ENCODE results near the gene KDELR3.

The KDELR3 gene

DNA sequence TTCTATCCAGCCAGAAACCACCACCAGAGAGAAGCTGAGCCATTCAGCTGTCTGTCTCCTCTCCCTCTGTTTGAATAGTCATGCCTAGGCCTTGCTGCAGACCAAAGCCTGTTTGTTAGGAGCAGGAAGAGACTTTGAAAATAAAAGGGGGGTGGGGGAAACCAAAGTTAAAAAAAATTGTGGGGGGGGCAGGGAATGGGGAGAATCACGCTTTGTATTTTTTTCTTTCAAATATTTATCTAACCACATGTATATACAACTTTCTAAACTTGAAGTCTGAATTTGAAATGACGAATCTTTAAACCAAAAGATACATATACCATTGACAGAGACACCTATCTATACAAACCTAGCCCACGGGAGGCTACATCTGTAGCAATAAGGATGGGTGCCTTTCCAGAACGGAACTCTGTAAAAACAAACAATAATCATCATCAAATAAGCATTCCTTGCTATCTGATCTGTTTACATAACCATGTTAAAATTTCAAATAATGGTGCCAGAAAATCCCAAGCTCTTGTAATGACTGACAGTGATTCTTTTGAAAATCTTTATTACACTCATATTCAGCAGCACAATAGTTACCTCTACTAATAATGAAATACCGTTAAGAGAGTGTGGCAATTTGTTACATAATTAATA is 23.9 kb downstream of the KDELR3 start:
- TF ChIP-seq RAD21 (IDR thresholded peaks at IDR 0.05; ENCODE audit: low read depth) (no peak), TCF12 (IDR thresholded peaks at IDR 0.05; ENCODE audit: low read depth) (no peak), FOXM1 (IDR thresholded peaks at IDR 0.05; ENCODE audit: borderline replicate concordance, low read depth) (no peak), CEBPB (IDR thresholded peaks at IDR 0.05) (no peak)
- TF ChIP-seq, protein P1, sequence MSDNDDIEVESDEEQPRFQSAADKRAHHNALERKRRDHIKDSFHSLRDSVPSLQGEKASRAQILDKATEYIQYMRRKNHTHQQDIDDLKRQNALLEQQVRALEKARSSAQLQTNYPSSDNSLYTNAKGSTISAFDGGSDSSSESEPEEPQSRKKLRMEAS (IDR thresholded peaks at IDR 0.05) = no peak

- TF ChIP-seq EGR1 (IDR thresholded peaks at IDR 0.05) (no peak), TEAD4 (IDR thresholded peaks at IDR 0.05) (no peak), TAF1 (IDR thresholded peaks at IDR 0.05; ENCODE audit: low read depth) (no peak), EP300 (IDR thresholded peaks at IDR 0.05; ENCODE audit: borderline replicate concordance) (no peak), RAD21 (IDR thresholded peaks at IDR 0.05; ENCODE audit: low read depth) (no peak), CEBPB (IDR thresholded peaks at IDR 0.05) (no peak), NFIC (IDR thresholded peaks at IDR 0.05) (no peak), ZBTB7A (IDR thresholded peaks at IDR 0.05; ENCODE audit: low read depth) (no peak), CREB1 (IDR thresholded peaks at IDR 0.05; ENCODE audit: low read depth) (no peak), TCF12 (IDR thresholded peaks at IDR 0.05; ENCODE audit: low read depth) (no peak), YY1 (IDR thresholded peaks at IDR 0.05; ENCODE audit: low read depth) (no peak), FOXM1 (IDR thresholded peaks at IDR 0.05; ENCODE audit: borderline replicate concordance, low read depth) (no peak)
- TF ChIP-seq, protein P1 (IDR thresholded peaks at IDR 0.05) = no peak
- TF ChIP-seq, protein P2, sequence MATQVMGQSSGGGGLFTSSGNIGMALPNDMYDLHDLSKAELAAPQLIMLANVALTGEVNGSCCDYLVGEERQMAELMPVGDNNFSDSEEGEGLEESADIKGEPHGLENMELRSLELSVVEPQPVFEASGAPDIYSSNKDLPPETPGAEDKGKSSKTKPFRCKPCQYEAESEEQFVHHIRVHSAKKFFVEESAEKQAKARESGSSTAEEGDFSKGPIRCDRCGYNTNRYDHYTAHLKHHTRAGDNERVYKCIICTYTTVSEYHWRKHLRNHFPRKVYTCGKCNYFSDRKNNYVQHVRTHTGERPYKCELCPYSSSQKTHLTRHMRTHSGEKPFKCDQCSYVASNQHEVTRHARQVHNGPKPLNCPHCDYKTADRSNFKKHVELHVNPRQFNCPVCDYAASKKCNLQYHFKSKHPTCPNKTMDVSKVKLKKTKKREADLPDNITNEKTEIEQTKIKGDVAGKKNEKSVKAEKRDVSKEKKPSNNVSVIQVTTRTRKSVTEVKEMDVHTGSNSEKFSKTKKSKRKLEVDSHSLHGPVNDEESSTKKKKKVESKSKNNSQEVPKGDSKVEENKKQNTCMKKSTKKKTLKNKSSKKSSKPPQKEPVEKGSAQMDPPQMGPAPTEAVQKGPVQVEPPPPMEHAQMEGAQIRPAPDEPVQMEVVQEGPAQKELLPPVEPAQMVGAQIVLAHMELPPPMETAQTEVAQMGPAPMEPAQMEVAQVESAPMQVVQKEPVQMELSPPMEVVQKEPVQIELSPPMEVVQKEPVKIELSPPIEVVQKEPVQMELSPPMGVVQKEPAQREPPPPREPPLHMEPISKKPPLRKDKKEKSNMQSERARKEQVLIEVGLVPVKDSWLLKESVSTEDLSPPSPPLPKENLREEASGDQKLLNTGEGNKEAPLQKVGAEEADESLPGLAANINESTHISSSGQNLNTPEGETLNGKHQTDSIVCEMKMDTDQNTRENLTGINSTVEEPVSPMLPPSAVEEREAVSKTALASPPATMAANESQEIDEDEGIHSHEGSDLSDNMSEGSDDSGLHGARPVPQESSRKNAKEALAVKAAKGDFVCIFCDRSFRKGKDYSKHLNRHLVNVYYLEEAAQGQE (IDR thresholded peaks at IDR 0.05; ENCODE audit: low read depth) = no peak
- TF ChIP-seq, protein P3, sequence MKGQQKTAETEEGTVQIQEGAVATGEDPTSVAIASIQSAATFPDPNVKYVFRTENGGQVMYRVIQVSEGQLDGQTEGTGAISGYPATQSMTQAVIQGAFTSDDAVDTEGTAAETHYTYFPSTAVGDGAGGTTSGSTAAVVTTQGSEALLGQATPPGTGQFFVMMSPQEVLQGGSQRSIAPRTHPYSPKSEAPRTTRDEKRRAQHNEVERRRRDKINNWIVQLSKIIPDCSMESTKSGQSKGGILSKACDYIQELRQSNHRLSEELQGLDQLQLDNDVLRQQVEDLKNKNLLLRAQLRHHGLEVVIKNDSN (IDR thresholded peaks at IDR 0.05) = no peak
Observed at GRCh38 chr22:38494498-38494897, 26.6 kb downstream of the KDELR3 start.

DNA sequence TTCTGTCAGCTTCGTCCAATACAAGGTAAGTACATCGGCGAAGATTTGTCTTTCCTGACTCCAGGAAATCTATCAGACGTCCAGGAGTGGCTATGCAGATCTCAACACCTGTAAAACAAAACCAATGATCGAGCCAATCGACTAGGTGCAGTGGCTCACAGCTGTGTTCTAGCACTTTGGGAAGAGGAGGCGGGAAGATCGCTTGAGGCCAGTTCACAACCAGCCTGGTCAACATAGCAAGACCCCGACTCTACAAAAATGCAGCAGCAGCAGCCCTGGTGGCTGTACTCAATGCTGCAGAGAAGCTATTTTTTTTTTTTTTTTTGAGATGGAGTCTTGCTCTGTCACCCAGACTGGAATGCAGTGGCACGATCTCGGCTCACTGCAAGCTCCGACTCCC is 27.0 kb downstream of the KDELR3 start:
- TF ChIP-seq, protein P3 (IDR thresholded peaks at IDR 0.05) = no peak
- TF ChIP-seq, protein P2 (IDR thresholded peaks at IDR 0.05; ENCODE audit: low read depth) = no peak

DNA sequence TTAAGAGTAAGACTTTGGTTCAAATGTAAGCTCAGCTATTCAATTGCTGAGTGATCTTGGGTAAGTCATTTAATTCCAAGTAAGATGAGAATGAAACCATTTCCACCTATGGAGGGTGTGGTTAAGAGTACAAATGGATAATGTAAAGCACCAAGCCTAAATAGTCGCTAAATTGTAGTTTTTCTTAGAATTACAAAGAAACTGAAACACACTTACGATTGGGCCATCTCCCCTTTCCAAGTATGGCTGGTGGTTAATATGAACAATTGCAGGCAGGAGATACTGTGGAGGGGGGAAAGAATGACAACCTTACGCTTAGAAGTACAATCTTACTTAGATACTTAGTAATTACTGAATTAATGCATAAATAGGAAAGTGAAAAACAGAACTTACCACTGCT is 30.0 kb downstream of the KDELR3 start:
- TF ChIP-seq CEBPB (IDR thresholded peaks at IDR 0.05) (no peak), TEAD4 (IDR thresholded peaks at IDR 0.05) (no peak), RAD21 (IDR thresholded peaks at IDR 0.05; ENCODE audit: low read depth) (no peak), CREB1 (IDR thresholded peaks at IDR 0.05; ENCODE audit: low read depth) (no peak), EGR1 (IDR thresholded peaks at IDR 0.05) (no peak), TAF1 (IDR thresholded peaks at IDR 0.05; ENCODE audit: low read depth) (no peak), ZBTB7A (IDR thresholded peaks at IDR 0.05; ENCODE audit: low read depth) (no peak), FOXM1 (IDR thresholded peaks at IDR 0.05; ENCODE audit: borderline replicate concordance, low read depth) (no peak), NFIC (IDR thresholded peaks at IDR 0.05) (no peak), TCF12 (IDR thresholded peaks at IDR 0.05; ENCODE audit: low read depth) (no peak), YY1 (IDR thresholded peaks at IDR 0.05; ENCODE audit: low read depth) (no peak), EP300 (IDR thresholded peaks at IDR 0.05; ENCODE audit: borderline replicate concordance) (no peak)
- TF ChIP-seq, protein P2 (IDR thresholded peaks at IDR 0.05; ENCODE audit: low read depth) = no peak
- TF ChIP-seq, protein P1 (IDR thresholded peaks at IDR 0.05) = no peak
- TF ChIP-seq, protein P3 (IDR thresholded peaks at IDR 0.05) = no peak

Data from Ishikawa (cell line).